Measurements from ENCODE around the gene ZNF474. TPM values are rescaled to one million over a fixed set of nuclear protein-coding genes. Genes with fewer than 3 reads are reported as not detected.

The ZNF474 gene
- total and polyA plus RNA-seq, 2 of the 8 experiments (the other 6 are each of a cell fraction or from before 2014, with no cell fraction given): not detected

DNA sequence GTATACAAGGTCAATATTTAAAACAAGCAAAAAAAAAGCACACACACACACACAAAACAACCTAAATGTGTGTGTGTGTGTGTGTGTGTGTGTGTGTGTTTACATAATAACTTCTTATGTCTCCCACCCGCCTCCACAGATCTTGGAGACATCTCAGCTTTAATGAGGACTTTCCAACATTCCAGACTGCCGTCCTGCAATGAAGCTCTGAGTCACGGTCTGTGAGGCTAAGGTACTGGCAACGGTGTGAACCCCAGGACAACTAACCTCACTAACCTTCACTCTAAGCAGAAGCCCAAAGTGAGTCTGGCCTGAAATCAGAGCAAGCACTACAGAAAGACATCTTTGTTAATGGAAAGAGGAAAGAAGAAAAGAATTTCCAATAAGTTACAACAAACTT, 22.3 kb downstream of the ZNF474 start:
- no peak overlapping the region for H3K9ac ChIP-seq (replicated peaks in 1 of 4; ENCODE audit: extremely low read depth in 1 of 4, low read depth in 3 of 4, low read length in 3 of 4)
- no peak overlapping the region for H2AFZ ChIP-seq (ENCODE audit: low read length)
- H4K8ac ChIP-seq (ENCODE audit: extremely low read depth, insufficient read depth, low read length): no peak overlapping the region
- no peak overlapping the region for H3K14ac ChIP-seq (ENCODE audit: insufficient read length)
- no peak overlapping the region for H2AK5ac ChIP-seq (ENCODE audit: low read depth, low read length)
- H2BK12ac ChIP-seq (ENCODE audit: low read depth, low read length): no peak overlapping the region
- no peaks in the 10 kb centered on the region for H3K9me3 ChIP-seq (ENCODE audit: insufficient read depth in 2 of 2, low read depth in 1 of 2, low read length in 1 of 2)
- TF ChIP-seq BCL11A (IDR thresholded peaks at IDR 0.05; ENCODE audit: low read depth in 2 of 2, low read length in 2 of 2): no peak
- TF ChIP-seq, protein P1, sequence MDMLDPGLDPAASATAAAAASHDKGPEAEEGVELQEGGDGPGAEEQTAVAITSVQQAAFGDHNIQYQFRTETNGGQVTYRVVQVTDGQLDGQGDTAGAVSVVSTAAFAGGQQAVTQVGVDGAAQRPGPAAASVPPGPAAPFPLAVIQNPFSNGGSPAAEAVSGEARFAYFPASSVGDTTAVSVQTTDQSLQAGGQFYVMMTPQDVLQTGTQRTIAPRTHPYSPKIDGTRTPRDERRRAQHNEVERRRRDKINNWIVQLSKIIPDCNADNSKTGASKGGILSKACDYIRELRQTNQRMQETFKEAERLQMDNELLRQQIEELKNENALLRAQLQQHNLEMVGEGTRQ (IDR thresholded peaks at IDR 0.05; ENCODE audit: low read length): no peak
- no peak for TF ChIP-seq CHD1 (IDR thresholded peaks at IDR 0.05; ENCODE audit: low read depth, low read length)
- TF ChIP-seq CTBP2 (IDR thresholded peaks at IDR 0.05; ENCODE audit: borderline replicate concordance, insufficient read depth, insufficient read length, low read length): no peak
- TF ChIP-seq ZNF274 (IDR thresholded peaks at IDR 0.05; ENCODE audit: borderline replicate concordance, extremely low read depth, low read length): no peak
- no peak for TF ChIP-seq SRF (IDR thresholded peaks at IDR 0.05; ENCODE audit: low read depth, low read length)
- H3K4ac ChIP-seq (replicated peaks; ENCODE audit: insufficient read length, low read depth, low read length): no peak overlapping the region
- H2BK5ac ChIP-seq (ENCODE audit: low read depth, low read length): no peak overlapping the region
- no peak overlapping the region for H2BK15ac ChIP-seq (ENCODE audit: low read length)
- H4K20me1 ChIP-seq (replicated peaks in 1 of 2; ENCODE audit: control insufficient read depth in 1 of 2, insufficient read depth in 2 of 2, low read length in 2 of 2): no peaks in the 10 kb centered on the region
- H3K79me1 ChIP-seq (ENCODE audit: low read depth, low read length): no peaks in the 10 kb centered on the region
- no peak overlapping the region for H3K4me2 ChIP-seq (ENCODE audit: insufficient read depth in 1 of 2, low read depth in 2 of 2, low read length in 2 of 2)
- no peak for DNase-seq (ENCODE audit: low read depth in 1 of 2, low spot score in 2 of 2)
- no peak overlapping the region for H3K4me3 ChIP-seq (ENCODE audit: extremely low read depth in 1 of 4, insufficient read depth in 2 of 4, low read depth in 3 of 4, low read length in 4 of 4)
- no peaks in the 10 kb centered on the region for H3K36me3 ChIP-seq (ENCODE audit: control insufficient read depth in 2 of 4, insufficient read depth in 4 of 4, low read length in 3 of 4)
- FAIRE-seq: no peak
- no peak overlapping the region for H2BK20ac ChIP-seq (ENCODE audit: low read length)
- no peak overlapping the region for H4K91ac ChIP-seq (replicated peaks; ENCODE audit: insufficient read length, low read length)
- H4K5ac ChIP-seq (ENCODE audit: insufficient read length, low read depth, low read length): no peak overlapping the region
- H3K27me3 ChIP-seq (replicated peaks in 1 of 4; ENCODE audit: control insufficient read depth in 3 of 4, extremely low read depth in 1 of 4, insufficient read depth in 3 of 4, low read length in 3 of 4): no peaks in the 10 kb centered on the region
- H3K79me2 ChIP-seq (ENCODE audit: control insufficient read depth in 1 of 2, insufficient read depth in 2 of 2, low read length in 2 of 2): no peaks in the 10 kb centered on the region
- no peak overlapping the region for H3K56ac ChIP-seq (replicated peaks; ENCODE audit: insufficient read length, low read depth, low read length)
- WGBS, 2 experiments (ENCODE audit: extremely low coverage in 1 of 2, insufficient coverage in 1 of 2, insufficient read length in 1 of 2, insufficient replicate concordance in 2 of 2, low coverage in 1 of 2, low lambda C conversion rate in 2 of 2, missing lambda C conversion rate in 1 of 2): 97% methylated on average over 4 of the region's 4 CpGs; no CpG with 5 or more reads in 1 of the 2 experiments
- H3K4me1 ChIP-seq (replicated peaks in 1 of 4; ENCODE audit: control insufficient read depth in 3 of 4, insufficient read depth in 4 of 4, low read length in 3 of 4): no peaks in the 10 kb centered on the region
- no peaks in the 10 kb centered on the region for H3K23me2 ChIP-seq (ENCODE audit: low read depth, low read length)
- H3K27ac ChIP-seq (ENCODE audit: low read depth, low read length): no peak overlapping the region
- H3K18ac ChIP-seq (ENCODE audit: extremely low read depth, low read length): no peak overlapping the region
- no peak overlapping the region for H2BK120ac ChIP-seq (replicated peaks; ENCODE audit: low read depth, low read length)
- ChIA-PET POLR2A (ENCODE audit: partially characterized antibody) (no interaction called here), CTCF (ENCODE audit: partially characterized antibody) (interaction anchor here (0.6 to 1.1 kb wide), 5 partner anchors 10 to 50 kb away, joined by 3 to 5 read pairs (median 3); no protein-coding TSS in a partner anchor)
- no peak overlapping the region for H3K23ac ChIP-seq (ENCODE audit: insufficient read length)

All from H1 (cell line).